Breast epithelium (tissue), 4 donors: ENCODE results near the gene LCE1F. TPM values are rescaled to one million over a fixed set of nuclear protein-coding genes. Genes with fewer than 3 reads are reported as not detected.

ENCODE experiments used
- DNase-seq, 2 donors: peaks; one replicate each; pipeline ENCODE4 v3.0.0-alpha.2; 2019; ENCODE audit warnings: low spot score in 2 of 2
- H3K27ac ChIP-seq, 2 donors: fragments of 200-600 bp; sonication (generic) in 1 of 2; one replicate each; pipeline ENCODE4 v1.5.1; 2016 to 2019; ENCODE audit warnings: mild to moderate bottlenecking in 1 of 2
- H3K27me3 ChIP-seq, 2 donors: fragments of 200-600 bp; sonication (generic) in 1 of 2; one replicate each; pipeline versions ENCODE4 v1.5.1 to v1.6.0; 2017 to 2019; ENCODE audit warnings: control low read depth in 1 of 2, mild to moderate bottlenecking in 1 of 2
- H3K36me3 ChIP-seq: fragments of 200-600 bp; one replicate; pipeline ENCODE4 v1.5.1; 2019
- H3K4me1 ChIP-seq, 2 donors: fragments of 200-600 bp; sonication (generic); one replicate each; pipeline ENCODE4 v1.5.1; 2016 to 2019; ENCODE audit warnings: control low read depth in 1 of 2
- H3K4me3 ChIP-seq, 3 donors: fragments of 200-600 bp; sonication (generic); 1 replicate in 2 of 3; 2 replicates in 1 of 3; pipeline ENCODE4 v1.5.1; 2016 to 2019; ENCODE audit warnings: mild to moderate bottlenecking in 3 of 3, moderate library complexity in 2 of 3
- H3K9me3 ChIP-seq, 2 donors: fragments of 200-600 bp; sonication (generic) in 1 of 2; one replicate each; pipeline ENCODE4 v1.5.1; 2016 to 2019; ENCODE audit warnings: control low read depth in 1 of 2
- CTCF ChIP-seq, 3 donors: fragments of 450-650 bp; IDR thresholded peaks; one replicate each; pipeline ENCODE4 v1.5.1; 2016 to 2017; ENCODE audit warnings: antibody characterized with exemption in 3 of 3, mild to moderate bottlenecking in 3 of 3, moderate library complexity in 3 of 3
- POLR2A ChIP-seq: fragments of 450-650 bp; IDR thresholded peaks from one replicate; pipeline ENCODE4 v1.6.1; 2016; ENCODE audit warnings: antibody characterized with exemption, mild to moderate bottlenecking, moderate library complexity
- POLR2AphosphoS5 ChIP-seq, 3 donors: sonication (generic); formaldehyde crosslinking; IDR thresholded peaks; one replicate each; pipeline ENCODE4 v1.6.1; 2017; ENCODE audit warnings: antibody characterized with exemption in 3 of 3
- intact Hi-C: fragments of 100-400 bp; cut with DNase I; formaldehyde crosslinking; loops from one replicate; pipeline ENCODE4 v1.15.1; 2023; ENCODE audit warnings: low total_unique reads
- total RNA-seq, 3 donors: library from RNA; depleted of rRNA; stranded (reverse); fragments of >200 nt; gene quantifications; one replicate each; pipeline ENCODE4 v1.1.0, GENCODE V29; 2016

LCE1F gene
- total RNA-seq, 3 donors from 2014 or later: not detected

- no peak for DNase-seq
- no peak overlapping the region for H3K27ac ChIP-seq
- no peaks in the 10 kb centered on the region for H3K4me1 ChIP-seq
- TF ChIP-seq POLR2A (no peak), CTCF (IDR thresholded peaks at IDR 0.05) (no peak), POLR2AphosphoS5 (IDR thresholded peaks at IDR 0.05) (no peak)
- intact Hi-C loops: no loop called here
- H3K36me3 ChIP-seq: no peaks in the 10 kb centered on the region
- peaks cover 0 to 7% of the 10 kb centered on the region in 2 donors for H3K27me3 ChIP-seq
- no peak overlapping the region for H3K4me3 ChIP-seq
- H3K9me3 ChIP-seq: no peaks in the 10 kb centered on the region
These were observed 33.3 kb upstream of the LCE1F start for GRCh38 chr1:152741656-152742055.

GRCh38 chr1:152743371-152744145 is 31.4 kb upstream of the LCE1F start:
- DNase-seq: no peak

GRCh38 chr1:152745289-152745704 is 29.6 kb upstream of the LCE1F start:
- Histone ChIP-seq H3K36me3 (no peaks in the 10 kb centered on the region), H3K4me1 (no peaks in the 10 kb centered on the region), H3K4me3 (no peak overlapping the region), H3K9me3 (no peaks in the 10 kb centered on the region), H3K27me3 (no peaks in the 10 kb centered on the region), H3K27ac (no peak overlapping the region)
- no peak for DNase-seq
- TF ChIP-seq POLR2AphosphoS5 (IDR thresholded peaks at IDR 0.05): no peak
- no peak for TF ChIP-seq POLR2A
- no peak for TF ChIP-seq CTCF (IDR thresholded peaks at IDR 0.05)
- intact Hi-C loops: no loop called here

More at GRCh38 chr1:152743371-152744145, 31.4 kb upstream of the LCE1F start:
- Histone ChIP-seq H3K36me3 (no peaks in the 10 kb centered on the region), H3K27me3 (no peaks in the 10 kb centered on the region), H3K4me1 (no peaks in the 10 kb centered on the region), H3K27ac (no peak overlapping the region), H3K4me3 (no peak overlapping the region), H3K9me3 (no peaks in the 10 kb centered on the region)
- intact Hi-C loops: no loop called here
- TF ChIP-seq CTCF (IDR thresholded peaks at IDR 0.05): no peak
- no peak for TF ChIP-seq POLR2A
- no peak for TF ChIP-seq POLR2AphosphoS5 (IDR thresholded peaks at IDR 0.05)

- Histone ChIP-seq H3K36me3 (no peaks in the 10 kb centered on the region), H3K27ac (no peak overlapping the region), H3K4me3 (no peak overlapping the region), H3K27me3 (no peaks in the 10 kb centered on the region), H3K9me3 (no peaks in the 10 kb centered on the region), H3K4me1 (no peaks in the 10 kb centered on the region)
- intact Hi-C loops: no loop called here
- no peak for DNase-seq
- TF ChIP-seq CTCF (IDR thresholded peaks at IDR 0.05) (no peak), POLR2AphosphoS5 (IDR thresholded peaks at IDR 0.05) (no peak), POLR2A (no peak)
These were observed 29.0 kb upstream of the LCE1F start for GRCh38 chr1:152745765-152746444.

- Histone ChIP-seq H3K36me3 (no peaks in the 10 kb centered on the region), H3K27me3 (no peaks in the 10 kb centered on the region), H3K27ac (no peak overlapping the region), H3K9me3 (no peaks in the 10 kb centered on the region), H3K4me3 (no peak overlapping the region), H3K4me1 (no peaks in the 10 kb centered on the region)
- DNase-seq: no peak
- intact Hi-C loops: no loop called here
- TF ChIP-seq CTCF (IDR thresholded peaks at IDR 0.05): no peak
- TF ChIP-seq POLR2A: no peak
- no peak for TF ChIP-seq POLR2AphosphoS5 (IDR thresholded peaks at IDR 0.05)
These were observed 27.1 kb upstream of the LCE1F start for GRCh38 chr1:152747831-152748230.
